ENCODE results near the gene DNAJC3. TPM values are rescaled to one million over a fixed set of nuclear protein-coding genes. Genes with fewer than 3 reads are reported as not detected.
A peak's percentile ranks its signal among the peaks of the same experiment; 100 is the strongest.
"Not testable (repeated sequence)": the region's sequence is repeated elsewhere in the genome, so short reads cannot be mapped to it uniquely, and the experiment has no call there.

The DNAJC3 gene
- total RNA-seq, 1 donor = 65.8 TPM

- H3K4me3 ChIP-seq (ENCODE audit: low read depth, low read length) = no peak overlapping the region
- no peak for TF ChIP-seq CTCF (IDR thresholded peaks at IDR 0.05; ENCODE audit: insufficient read depth, low read length)
- DNase-seq (ENCODE audit: low read depth) = no peak
Measured at GRCh38 chr13:95706356-95706755, 29.4 kb downstream of the DNAJC3 start.

GRCh38 chr13:95707035-95707434 is 30.1 kb downstream of the DNAJC3 start:
- H3K4me3 ChIP-seq (ENCODE audit: low read depth, low read length) = no peak overlapping the region
- DNase-seq (ENCODE audit: low read depth) = no peak
- no peak for TF ChIP-seq CTCF (IDR thresholded peaks at IDR 0.05; ENCODE audit: insufficient read depth, low read length)

GRCh38 chr13:95707442-95708390 is 30.8 kb downstream of the DNAJC3 start:
- TF ChIP-seq CTCF (IDR thresholded peaks at IDR 0.05; ENCODE audit: insufficient read depth, low read length) = no peak
- no peak for DNase-seq (ENCODE audit: low read depth)
- H3K4me3 ChIP-seq (ENCODE audit: low read depth, low read length) = no peak overlapping the region

GRCh38 chr13:95708391-95708774 is 31.4 kb downstream of the DNAJC3 start:
- DNase-seq (ENCODE audit: low read depth) = no peak
- no peak overlapping the region for H3K4me3 ChIP-seq (ENCODE audit: low read depth, low read length)
- TF ChIP-seq CTCF (IDR thresholded peaks at IDR 0.05; ENCODE audit: insufficient read depth, low read length) = no peak

GRCh38 chr13:95708811-95709500 is 32.0 kb downstream of the DNAJC3 start:
- TF ChIP-seq CTCF (IDR thresholded peaks at IDR 0.05; ENCODE audit: insufficient read depth, low read length) = no peak
- no peak overlapping the region for H3K4me3 ChIP-seq (ENCODE audit: low read depth, low read length)
- peak; percentile 39 for DNase-seq (ENCODE audit: low read depth)

- TF ChIP-seq CTCF (IDR thresholded peaks at IDR 0.05; ENCODE audit: insufficient read depth, low read length) = no peak
- no peak overlapping the region for H3K4me3 ChIP-seq (ENCODE audit: low read depth, low read length)
- peak; percentile 69 for DNase-seq (ENCODE audit: low read depth)
Measured at GRCh38 chr13:95710313-95710712, 33.4 kb downstream of the DNAJC3 start.

- DNase-seq (ENCODE audit: low read depth) = not testable (repeated sequence)
Measured at GRCh38 chr13:95712846-95713245, 35.9 kb downstream of the DNAJC3 start.

More at GRCh38 chr13:95712846-95713245, 35.9 kb downstream of the DNAJC3 start:
- not testable (repeated sequence) for H3K4me3 ChIP-seq (ENCODE audit: low read depth, low read length)

Measured in fibroblast of the aortic adventitia (primary cell).